ENCODE measurements around the gene PHF3. TPM values are rescaled to one million over a fixed set of nuclear protein-coding genes. Genes with fewer than 3 reads are reported as not detected.
A peak's percentile ranks its signal among the peaks of the same experiment; 100 is the strongest.

Gene PHF3
- total RNA-seq, 1 experiment from 2014 or later: 66.6 TPM

DNA sequence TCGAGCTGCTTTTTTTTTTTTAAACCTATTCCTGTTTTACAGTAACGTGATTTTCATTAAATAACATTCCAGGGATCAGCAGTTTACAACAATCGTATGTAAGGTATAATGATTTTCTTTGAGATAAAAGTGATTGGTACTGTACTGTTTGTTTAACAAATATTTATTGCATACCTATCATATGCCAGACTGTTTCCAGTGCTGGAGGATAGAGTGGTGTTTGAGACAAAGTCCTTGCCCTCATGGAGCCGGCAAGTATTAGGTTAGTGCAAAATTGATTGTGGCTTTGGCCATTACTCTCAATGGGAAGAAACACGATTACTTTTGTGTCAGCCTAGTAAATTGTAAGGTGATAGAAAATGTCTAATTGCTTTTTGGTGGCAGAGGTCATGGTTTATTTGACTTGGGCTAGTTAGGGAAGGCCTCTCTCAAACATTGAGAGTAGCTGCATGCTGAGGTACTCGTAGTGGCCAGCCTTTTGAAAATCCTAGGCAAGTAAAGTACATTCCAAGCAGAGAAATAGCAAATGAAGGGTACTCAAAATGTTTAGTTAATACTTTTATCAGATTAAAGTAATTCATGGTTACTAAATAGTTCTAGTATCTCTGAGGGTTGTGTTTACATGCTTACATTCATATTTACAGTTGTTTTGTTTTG, 35.6 kb downstream of the PHF3 start:
- no peak overlapping the region for H3K4me2 ChIP-seq (ENCODE audit: insufficient read depth, insufficient read length, low read length)
- H4K20me1 ChIP-seq (ENCODE audit: control insufficient read depth, insufficient read depth, insufficient read length): no peaks in the 10 kb centered on the region
- H3K23me2 ChIP-seq (ENCODE audit: insufficient read length, low read depth, low read length, poor library complexity, severe bottlenecking): no peaks in the 10 kb centered on the region
- H4K91ac ChIP-seq (ENCODE audit: insufficient read length, low read depth, low read length): no peak overlapping the region
- H3K9me3 ChIP-seq (ENCODE audit: control insufficient read depth, low read depth, low read length): no peaks in the 10 kb centered on the region
- H2BK15ac ChIP-seq (ENCODE audit: low read depth, low read length): no peak overlapping the region
- no peak overlapping the region for H2AK5ac ChIP-seq (ENCODE audit: insufficient read length, low read length)
- H3K56ac ChIP-seq (ENCODE audit: insufficient read length, low read depth, low read length): no peak overlapping the region
- no peak overlapping the region for H3K18ac ChIP-seq (ENCODE audit: insufficient read length, low read depth, low read length)
- H3K9ac ChIP-seq (ENCODE audit: extremely low read depth, insufficient read length, low read length): no peak overlapping the region
- H2BK12ac ChIP-seq (ENCODE audit: insufficient read length, low read depth, low read length): no peak overlapping the region
- Mint-ChIP-seq H3K27me3 (ENCODE audit: low read depth) (no peaks in the 10 kb centered on the region), H3K4me3 (no peak overlapping the region), H3K27ac (0 out of 7 replicates have a peak overlapping the region, but pooled peaks of 1 of the 3 experiments have one; percentile 32), H3K9me3 (no peaks in the 10 kb centered on the region), H3K36me3 (ENCODE audit: insufficient read depth in 1 of 3, low read depth in 3 of 3) (peaks cover 0 to 9% (median 7%) of the 10 kb centered on the region in 3 experiments; a peak in 5 of 7 replicates), H3K4me1 (peaks cover 6 to 8% of the 10 kb centered on the region in 2 experiments)
- no peak overlapping the region for H3K27ac ChIP-seq (ENCODE audit: insufficient read length, low read depth, low read length)
- H3K79me1 ChIP-seq (ENCODE audit: insufficient read depth, low read depth, low read length, poor library complexity, severe bottlenecking): no peaks in the 10 kb centered on the region
- TF ChIP-seq, protein P1, sequence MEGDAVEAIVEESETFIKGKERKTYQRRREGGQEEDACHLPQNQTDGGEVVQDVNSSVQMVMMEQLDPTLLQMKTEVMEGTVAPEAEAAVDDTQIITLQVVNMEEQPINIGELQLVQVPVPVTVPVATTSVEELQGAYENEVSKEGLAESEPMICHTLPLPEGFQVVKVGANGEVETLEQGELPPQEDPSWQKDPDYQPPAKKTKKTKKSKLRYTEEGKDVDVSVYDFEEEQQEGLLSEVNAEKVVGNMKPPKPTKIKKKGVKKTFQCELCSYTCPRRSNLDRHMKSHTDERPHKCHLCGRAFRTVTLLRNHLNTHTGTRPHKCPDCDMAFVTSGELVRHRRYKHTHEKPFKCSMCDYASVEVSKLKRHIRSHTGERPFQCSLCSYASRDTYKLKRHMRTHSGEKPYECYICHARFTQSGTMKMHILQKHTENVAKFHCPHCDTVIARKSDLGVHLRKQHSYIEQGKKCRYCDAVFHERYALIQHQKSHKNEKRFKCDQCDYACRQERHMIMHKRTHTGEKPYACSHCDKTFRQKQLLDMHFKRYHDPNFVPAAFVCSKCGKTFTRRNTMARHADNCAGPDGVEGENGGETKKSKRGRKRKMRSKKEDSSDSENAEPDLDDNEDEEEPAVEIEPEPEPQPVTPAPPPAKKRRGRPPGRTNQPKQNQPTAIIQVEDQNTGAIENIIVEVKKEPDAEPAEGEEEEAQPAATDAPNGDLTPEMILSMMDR (conservative IDR thresholded peaks at IDR 0.05): no peak
- H3K14ac ChIP-seq (ENCODE audit: insufficient read depth, low read length): no peak overlapping the region
- H2BK5ac ChIP-seq (ENCODE audit: insufficient read length, low read length): no peak overlapping the region
- H4K8ac ChIP-seq (replicated peaks; ENCODE audit: insufficient read length, low read depth, low read length): no peak overlapping the region
- no peak for DNase-seq
- H2AFZ ChIP-seq (ENCODE audit: low read length): no peak overlapping the region
- peaks cover 16% of the 10 kb centered on the region; the same call in 1 of the 2 replicates for H3K79me2 ChIP-seq (ENCODE audit: insufficient read depth, low read length)
- H4K5ac ChIP-seq (ENCODE audit: insufficient read length, low read depth, low read length): no peak overlapping the region
- no peak overlapping the region for H2BK20ac ChIP-seq (ENCODE audit: low read depth, low read length, poor library complexity, severe bottlenecking)
- no peak overlapping the region for H3K4ac ChIP-seq (ENCODE audit: low read depth, low read length)
- H3K4me1 ChIP-seq (ENCODE audit: insufficient read depth, low read length): peaks cover 4% of the 10 kb centered on the region; the same call in 1 of the 2 replicates
- H3K23ac ChIP-seq (ENCODE audit: insufficient read length, low read depth, low read length): no peak overlapping the region
- no peak overlapping the region for H2BK120ac ChIP-seq (ENCODE audit: low read depth, low read length, poor library complexity, severe bottlenecking)
- no CpG with 5 or more reads among the region's 6 CpGs for WGBS (ENCODE audit: extremely low coverage, insufficient read length, low lambda C conversion rate)
- no peaks in the 10 kb centered on the region for H3K27me3 ChIP-seq (ENCODE audit: insufficient read depth, low read length)
- no peak overlapping the region for H3T11ph ChIP-seq (ENCODE audit: low read length)

Data from H9 (cell line).